HG03442 (cell line): Measurements from ENCODE around the gene KASH5.
"Not testable (repeated sequence)": the region's sequence is repeated elsewhere in the genome, so short reads cannot be mapped to it uniquely, and the experiment has no call there.

Source experiments
- ATAC-seq: cut with Tn5 transposase; IDR thresholded peaks from one replicate; pipeline ENCODE4 v1.9.1; 2021; ENCODE audit warnings: mild to moderate bottlenecking, moderate library complexity; ENCODE audit not compliant: unreplicated experiment

The KASH5 gene

DNA sequence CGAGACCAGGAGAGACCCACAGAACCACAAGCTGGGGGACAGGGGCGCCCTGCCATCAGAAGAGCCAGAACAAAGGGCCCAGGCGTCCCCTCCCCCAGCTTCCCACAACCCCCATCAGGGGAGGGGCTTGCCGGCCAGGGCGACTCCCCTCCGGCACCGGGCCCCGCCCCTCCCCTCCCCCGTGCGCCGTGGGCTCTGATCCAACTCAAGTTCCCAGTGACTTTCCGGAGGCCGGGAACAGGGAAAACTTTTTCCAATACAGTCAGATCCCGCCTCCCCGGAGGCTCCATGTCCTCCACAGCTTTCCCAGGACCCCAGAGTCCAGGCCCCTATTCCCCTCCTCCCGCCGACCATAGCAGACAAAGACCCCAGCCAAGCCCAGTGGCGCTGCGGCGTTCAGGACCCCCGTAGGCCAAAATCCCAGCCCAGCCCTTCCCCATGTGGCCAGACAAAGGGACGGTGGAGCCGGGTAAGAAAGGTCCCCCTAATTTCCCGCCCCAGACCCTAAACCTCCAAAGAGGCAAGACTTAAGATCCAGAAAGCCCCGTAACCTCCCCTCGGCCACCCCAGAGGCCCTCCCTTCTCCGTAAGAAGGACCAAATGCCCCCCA, 26.5 kb upstream of the KASH5 start:
- no peak for ATAC-seq

DNA sequence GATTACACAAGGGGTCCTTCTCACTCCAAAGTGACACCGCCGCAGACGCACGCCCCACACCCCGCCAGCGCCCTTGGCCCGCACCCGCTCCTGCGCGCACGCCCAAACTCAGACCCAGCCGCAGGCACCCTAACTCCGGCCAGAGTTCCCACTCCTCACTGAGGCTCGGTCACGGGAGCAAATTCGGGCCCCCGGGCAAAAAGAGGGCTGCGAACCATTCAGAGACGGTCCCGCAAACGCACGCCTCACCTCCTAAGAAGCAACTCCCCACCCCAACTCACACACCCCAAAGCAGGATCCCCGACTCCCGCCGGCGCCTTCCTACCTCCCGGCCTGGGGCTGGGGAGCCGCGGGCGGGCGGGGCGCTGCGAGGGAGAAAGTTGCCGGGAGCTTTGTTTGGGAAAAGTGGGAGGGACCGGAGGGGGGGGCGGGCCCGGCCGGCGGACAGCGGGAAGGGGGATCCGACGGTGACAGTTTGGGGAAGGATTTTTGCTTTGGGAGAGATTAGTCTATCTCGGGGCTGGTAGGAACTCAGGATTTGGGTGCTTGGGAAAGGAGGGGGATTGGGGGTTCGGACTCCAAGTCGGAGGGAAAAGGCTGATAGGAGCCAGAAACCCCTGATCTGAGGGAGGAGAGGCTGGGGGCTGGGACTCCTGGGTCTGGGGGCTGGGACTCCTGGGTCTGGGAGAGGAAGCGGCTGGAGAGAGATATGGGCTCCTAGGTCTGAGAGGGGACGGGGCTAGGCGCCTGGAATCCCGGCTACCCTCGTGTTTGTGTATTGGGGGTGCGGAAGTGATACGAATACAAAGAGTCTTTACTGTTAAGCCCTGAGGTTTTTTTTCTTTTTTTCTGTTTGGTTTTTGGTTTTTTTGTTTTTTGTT, 25.8 kb upstream of the KASH5 start, which contains the start of gene TEAD2:
TSS of gene TEAD2 (minus strand) at position 369 of the 881 bp plus-strand sequence. CDS start 2,341 bp downstream, outside the sequence.
- ATAC-seq: no peak

GRCh38 chr19:49362929-49363267, 25.2 kb upstream of the KASH5 start:
- no peak for ATAC-seq

GRCh38 chr19:49363268-49364082, 24.6 kb upstream of the KASH5 start, which contains the start of gene DKKL1:
TSS of gene DKKL1 (plus strand) at chr19:49363877. CDS start at chr19:49363999, 122 bp downstream.
- peak; percentile 55 for ATAC-seq

DNA sequence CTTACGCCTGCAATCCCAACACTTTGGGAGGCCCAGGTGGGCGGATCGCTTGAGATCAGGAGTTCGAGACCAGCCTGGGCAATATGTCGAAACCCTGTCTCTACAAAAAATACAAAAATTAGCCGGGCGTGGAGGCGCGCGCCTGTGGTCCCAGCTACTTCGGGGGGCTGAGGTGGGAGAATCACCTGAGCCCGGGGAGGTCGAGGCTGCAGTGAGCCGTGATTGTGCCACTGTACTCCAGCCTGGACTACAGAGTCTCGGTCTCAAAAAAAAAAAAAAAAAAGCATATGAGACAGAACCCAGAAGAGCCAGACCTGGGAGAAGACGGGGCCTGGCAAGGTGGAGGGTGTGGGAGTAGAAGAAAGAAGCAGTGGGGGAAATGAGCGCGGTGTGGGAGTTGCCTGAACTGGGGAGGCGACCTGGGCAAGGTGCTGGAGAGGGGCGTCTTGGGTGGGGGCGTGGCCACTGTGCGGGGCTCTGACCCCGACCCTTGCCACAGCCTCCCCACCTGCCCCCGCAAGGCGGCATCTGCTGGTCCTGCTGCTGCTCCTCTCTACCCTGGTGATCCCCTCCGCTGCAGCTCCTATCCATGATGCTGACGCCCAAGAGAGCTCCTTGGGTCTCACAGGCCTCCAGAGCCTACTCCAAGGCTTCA, 23.8 kb upstream of the KASH5 start:
- no peak for ATAC-seq

DNA sequence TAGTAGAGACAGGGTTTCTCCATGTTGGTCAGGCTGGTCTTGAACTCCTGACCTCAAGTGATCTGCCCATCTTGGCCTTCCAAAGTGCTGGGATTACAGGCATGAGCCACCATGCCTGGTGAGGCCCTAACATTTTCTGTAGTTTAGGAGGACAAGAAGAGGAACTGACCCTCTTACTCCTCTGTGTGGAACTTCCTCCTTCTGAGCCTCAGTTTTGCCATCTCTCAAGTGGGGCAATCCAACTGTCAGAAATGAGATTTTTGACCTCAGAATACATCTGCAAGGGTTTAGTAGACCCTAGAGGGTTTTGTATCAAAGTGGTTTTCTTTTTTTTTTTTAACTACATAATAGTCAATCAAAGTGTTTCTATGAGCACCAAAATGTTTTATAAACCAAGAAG, 21.9 kb upstream of the KASH5 start:
- no peak for ATAC-seq

- ATAC-seq: no peak
Measured at GRCh38 chr19:49368711-49369358, 19.2 kb upstream of the KASH5 start.

DNA sequence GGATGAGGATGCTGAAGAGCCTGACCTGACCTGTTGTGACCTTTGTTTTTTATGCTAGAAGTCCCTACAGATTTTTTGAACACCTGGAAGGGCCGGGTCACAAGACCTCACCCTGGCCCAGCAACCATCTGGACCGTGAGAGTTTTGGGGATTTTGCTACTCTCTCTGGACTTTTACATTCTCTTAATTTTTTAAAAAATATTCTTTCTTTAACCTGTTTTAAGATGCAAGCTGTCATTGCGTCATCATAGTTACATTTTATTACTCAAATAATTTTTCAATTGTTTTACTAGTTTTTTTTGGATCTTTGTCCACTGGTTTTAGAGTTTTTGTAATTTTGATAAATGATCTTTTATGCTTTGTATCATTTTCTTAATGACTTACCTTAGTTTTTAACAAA, 16.9 kb upstream of the KASH5 start:
- ATAC-seq: no peak

GRCh38 chr19:49373174-49373573, 14.9 kb upstream of the KASH5 start:
- ATAC-seq: not testable (repeated sequence)

GRCh38 chr19:49374665-49375434, 13.2 kb upstream of the KASH5 start:
- ATAC-seq: no peak

DNA sequence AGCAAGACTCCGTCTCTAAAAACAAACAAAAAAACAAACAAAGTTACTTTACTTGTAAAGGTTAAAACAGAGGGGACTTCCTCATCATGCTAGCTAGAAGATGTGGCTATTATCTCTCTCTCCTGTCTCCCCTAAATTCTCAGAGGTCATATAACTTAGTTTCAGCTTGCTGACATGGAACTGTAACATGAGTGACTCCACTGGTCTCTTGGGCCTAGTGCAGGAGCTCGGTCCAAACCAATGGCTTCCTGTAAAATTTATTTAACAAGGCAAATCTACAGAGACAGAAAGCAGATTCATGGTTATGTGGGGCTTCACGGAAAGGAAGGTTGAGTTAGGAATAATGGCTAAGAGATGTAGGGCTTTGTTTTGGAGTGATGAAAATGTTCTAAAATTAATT, 9.5 kb upstream of the KASH5 start:
- ATAC-seq: no peak

DNA sequence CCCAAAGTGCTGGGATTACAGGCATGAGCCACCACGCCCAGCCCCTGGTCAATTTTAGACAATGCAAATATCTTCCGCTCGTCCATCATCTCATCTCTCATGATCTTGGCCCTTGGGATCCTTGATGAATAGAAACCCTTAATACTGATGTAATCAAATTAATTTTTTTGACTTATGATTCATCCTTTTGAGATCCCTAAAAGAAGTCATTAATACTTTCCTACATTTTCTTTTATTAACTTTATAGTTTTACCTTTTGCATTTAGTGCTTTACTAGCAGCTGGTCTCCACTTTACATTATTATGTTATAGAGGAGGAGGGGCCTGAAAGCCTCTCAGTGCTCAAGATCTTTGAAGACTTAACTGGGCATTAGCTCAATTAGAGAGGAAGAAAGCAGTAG, 7.7 kb upstream of the KASH5 start:
- no peak for ATAC-seq

DNA sequence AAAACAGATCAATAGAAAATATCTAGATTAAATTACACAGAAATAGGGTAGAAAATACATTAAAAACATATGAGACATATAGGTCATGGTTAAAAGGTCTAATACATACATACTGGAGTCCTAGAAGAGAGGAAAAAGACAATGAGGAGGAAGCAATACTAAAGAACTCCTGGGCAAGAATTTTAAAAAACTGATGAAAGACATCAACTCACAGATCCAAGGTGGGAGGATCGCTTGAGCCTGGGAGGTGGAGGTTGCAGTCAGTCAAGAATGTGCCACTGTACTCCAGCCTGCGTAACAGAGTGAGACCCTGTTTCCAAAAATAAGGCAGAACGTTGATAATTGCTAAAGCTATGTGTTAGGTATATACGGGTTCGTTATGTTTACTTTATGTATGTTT, 5.4 kb upstream of the KASH5 start:
- no peak for ATAC-seq

DNA sequence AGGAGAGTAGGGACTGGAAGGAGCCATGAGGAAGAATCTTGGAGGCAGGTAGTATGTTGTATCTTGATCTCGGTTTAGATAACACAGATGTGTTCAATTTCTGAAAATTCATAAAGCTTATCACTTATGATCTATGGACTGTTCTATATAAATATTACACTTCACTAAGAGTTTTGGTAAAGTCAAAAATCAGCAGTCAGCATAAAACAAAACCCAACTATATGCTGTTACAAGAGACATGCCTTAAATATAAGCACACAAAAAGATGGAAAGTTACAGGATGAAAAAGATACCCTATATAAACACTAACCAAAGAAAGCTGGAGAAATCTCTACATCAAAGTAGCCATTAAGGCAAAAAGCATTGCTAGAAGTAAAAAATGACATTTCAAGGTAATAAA, 4.5 kb upstream of the KASH5 start:
- ATAC-seq: no peak

DNA sequence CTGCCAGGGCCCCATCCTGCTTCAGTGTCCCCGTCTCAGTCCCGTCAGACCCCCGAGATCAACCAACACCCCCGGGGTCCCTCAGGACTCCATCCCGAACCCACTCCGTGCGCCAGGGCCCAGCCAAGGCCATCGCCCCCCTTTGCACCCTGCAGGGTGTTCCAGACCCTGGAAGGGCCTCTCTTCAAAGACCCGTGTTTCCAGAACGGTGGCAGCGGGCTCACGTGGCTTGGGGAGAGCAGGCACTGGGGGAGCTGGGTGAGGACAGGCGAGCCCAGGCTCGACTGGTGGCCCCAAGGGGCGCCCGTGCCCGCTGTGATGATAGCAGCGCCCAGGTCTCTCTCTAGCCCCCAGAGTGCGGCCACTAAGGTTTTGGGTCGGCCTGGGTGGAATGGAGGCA, 1.4 kb downstream of the KASH5 start:
- no peak for ATAC-seq

DNA sequence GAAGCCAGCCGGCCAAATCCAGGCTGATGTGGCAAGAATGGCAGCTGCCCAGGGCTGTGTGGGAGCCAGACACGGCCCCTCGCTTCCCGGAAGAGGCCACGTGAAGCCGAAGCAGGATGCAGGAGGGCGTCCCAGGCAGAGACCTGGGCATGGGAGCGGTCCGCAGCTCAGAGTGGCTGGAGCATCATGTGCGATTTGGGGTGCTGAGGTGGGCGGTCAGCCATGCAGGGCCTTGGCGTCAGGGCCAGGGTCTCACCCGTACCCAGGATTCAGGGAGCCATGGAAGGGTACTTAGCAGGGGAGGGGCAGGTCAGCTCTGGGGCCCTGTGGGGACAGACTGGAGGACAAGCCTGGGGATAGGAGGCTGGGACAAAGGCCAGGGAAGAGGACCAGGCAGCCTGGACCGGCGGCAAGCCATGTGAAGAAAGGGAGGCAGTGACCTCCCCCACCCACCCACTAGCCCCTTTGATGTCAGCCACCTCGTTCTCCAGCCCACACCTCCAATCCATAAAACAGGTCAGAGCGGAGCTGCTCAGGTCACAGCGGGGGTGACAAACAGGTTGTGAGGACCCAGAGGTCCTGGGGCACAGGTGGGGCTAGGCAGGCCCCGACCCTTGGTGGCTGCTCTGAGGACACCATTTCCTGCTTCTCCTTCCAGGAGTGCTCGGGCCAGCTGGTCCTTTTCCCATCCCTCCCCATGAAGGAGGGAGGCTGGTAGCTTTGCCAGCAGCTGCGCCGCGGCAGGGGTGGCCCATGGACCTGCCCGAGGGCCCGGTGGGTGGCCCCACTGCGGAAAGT, 2.3 kb downstream of the KASH5 start:
- no peak for ATAC-seq

DNA sequence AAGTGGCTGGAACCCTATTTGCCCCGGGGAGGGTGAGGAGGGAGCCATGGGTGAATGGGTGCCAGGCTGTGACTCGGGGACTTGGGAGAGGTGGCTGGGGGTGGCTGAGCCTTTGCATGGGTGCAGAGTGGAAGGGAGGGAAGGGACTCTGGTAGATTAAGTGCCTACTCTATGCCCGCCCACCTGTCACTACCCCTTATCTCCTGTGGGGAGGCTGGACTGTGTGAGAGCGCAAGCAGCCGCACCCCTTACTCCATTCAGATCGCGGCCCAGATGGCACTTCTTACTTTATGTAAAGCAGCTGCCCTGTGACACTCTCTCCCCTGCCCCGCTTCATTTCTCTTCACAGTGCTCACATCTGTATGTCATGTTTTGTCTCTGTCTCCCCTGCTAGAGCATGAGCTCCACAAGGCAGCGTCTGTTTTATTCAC, 2.9 kb downstream of the KASH5 start:
- ATAC-seq: no peak

DNA sequence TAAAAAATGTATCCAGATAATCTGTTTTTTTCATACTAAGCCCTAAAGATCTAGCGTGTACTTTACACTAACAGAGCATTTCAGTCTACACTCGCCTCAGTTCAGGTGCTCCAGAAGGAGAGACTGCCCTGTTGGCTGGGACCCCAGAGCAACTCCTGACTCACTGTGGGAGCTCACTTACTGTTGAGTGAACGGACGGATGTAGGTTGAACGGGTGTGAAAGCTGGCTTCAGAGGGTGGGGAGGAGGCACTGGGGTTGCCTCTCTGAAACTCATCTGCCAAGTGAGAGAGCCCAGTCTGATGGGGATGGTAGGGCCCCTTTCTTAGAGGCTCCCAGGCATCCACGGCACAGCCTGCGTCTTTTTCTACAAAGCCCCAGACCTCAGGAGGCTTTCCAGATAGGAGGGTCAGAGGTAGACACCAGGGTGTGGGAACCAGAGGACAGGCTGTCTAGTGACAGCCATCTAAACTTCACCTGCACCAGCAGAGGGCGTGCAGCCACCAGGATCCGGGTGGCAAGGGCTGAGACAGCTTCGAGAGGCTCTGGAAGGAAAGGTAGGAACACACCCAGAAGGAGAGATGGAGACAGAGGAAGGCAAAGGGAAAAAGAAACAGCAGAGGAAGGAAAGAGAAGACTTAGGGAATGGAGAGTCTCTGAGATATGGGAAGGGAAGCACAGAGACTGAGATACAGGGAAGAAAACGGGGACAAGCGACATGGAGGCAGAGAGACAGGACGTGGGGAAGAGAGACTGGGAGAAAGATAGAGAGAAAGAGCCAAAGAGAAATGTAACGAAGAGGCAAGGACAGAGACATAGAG, 3.7 kb downstream of the KASH5 start:
- no peak for ATAC-seq
